ENCODE results near the gene CYBC1. TPM values are rescaled to one million over a fixed set of nuclear protein-coding genes. Genes with fewer than 3 reads are reported as not detected.

Gene CYBC1
- total and polyA plus RNA-seq, 9 donors, result 34.0 to 101 (median 58.6) TPM

DNA sequence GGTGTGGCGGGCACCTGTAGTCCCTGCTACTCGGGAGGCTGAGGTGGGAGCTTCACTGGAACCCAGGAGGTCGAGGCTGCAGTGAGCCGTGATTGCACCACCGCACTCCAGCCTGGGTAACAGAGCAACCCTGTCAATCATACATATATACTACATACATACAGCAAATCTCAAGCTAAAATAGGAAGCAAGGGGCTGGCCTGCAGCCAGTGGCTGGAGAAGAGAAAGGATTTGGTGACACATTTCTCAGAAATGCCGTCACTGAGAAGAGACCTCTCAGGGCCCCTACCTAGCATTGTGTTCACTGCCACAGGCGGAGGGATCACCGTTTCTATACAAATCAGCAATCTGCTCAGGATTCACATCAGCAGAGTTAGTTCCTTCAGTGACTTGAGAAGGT is 24.9 kb upstream of the CYBC1 start:
- DNase-seq, result no peak
- intact Hi-C loops (cut with DNase I), result no loop called here
- H3K9me3 ChIP-seq, result no peaks in the 10 kb centered on the region
- no peaks in the 10 kb centered on the region for H3K4me1 ChIP-seq (ENCODE audit: insufficient read depth)
- TF ChIP-seq, protein P1, sequence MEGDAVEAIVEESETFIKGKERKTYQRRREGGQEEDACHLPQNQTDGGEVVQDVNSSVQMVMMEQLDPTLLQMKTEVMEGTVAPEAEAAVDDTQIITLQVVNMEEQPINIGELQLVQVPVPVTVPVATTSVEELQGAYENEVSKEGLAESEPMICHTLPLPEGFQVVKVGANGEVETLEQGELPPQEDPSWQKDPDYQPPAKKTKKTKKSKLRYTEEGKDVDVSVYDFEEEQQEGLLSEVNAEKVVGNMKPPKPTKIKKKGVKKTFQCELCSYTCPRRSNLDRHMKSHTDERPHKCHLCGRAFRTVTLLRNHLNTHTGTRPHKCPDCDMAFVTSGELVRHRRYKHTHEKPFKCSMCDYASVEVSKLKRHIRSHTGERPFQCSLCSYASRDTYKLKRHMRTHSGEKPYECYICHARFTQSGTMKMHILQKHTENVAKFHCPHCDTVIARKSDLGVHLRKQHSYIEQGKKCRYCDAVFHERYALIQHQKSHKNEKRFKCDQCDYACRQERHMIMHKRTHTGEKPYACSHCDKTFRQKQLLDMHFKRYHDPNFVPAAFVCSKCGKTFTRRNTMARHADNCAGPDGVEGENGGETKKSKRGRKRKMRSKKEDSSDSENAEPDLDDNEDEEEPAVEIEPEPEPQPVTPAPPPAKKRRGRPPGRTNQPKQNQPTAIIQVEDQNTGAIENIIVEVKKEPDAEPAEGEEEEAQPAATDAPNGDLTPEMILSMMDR (IDR thresholded peaks at IDR 0.05), result no peak
- no peak for TF ChIP-seq EP300 (IDR thresholded peaks at IDR 0.05)
- no peak for TF ChIP-seq POLR2A (IDR thresholded peaks at IDR 0.05)
- H3K27ac ChIP-seq, result no peak overlapping the region
- no peaks in the 10 kb centered on the region for H3K36me3 ChIP-seq
- WGBS, 3 donors, result 92 to 94% (median 93%) methylated on average over 8 of the region's 8 CpGs
- H3K27me3 ChIP-seq, result no peaks in the 10 kb centered on the region
- no peak overlapping the region for H3K4me3 ChIP-seq

DNA sequence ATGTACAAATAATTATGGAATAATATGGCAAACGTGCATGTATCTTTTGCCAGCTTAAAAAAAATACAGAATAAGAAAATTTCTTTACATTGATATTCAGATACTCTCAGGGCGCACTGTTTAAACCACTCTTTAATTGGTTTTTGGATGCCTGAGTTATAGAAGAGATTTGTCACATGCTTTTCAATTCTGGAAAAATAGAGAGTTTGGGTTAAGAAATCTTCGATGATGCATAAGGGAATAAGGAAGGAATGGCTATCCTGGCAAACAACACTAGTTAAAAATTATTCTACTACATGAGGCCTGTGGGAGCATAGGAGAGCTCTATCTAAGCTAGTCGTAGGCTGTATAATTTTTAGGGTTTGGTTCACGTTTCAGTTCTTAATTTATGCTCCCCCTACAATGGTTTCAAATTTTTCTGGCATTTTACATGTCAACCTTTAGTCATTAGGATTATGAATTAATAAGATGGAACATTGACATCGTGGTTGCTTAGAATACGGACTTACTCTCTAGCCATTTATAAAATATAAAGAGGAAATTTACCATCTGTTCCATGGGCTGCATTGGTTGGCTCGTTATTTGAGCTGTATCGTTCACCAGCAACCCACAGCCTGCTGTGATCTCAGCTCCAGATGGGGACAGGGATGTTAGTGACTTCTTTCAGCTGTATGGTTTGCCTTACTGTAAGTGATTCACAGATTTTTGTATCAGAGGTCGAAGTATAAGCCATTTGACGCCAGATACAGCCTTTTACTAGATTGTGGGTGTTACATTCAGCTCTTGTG is 23.9 kb upstream of the CYBC1 start:
- no peak for DNase-seq
- Histone ChIP-seq H3K36me3 (no peaks in the 10 kb centered on the region), H3K4me3 (no peak overlapping the region), H3K27me3 (no peaks in the 10 kb centered on the region), H3K27ac (no peak overlapping the region), H3K4me1 (ENCODE audit: insufficient read depth) (no peaks in the 10 kb centered on the region), H3K9me3 (no peaks in the 10 kb centered on the region)
- TF ChIP-seq EP300 (IDR thresholded peaks at IDR 0.05), result no peak
- TF ChIP-seq, protein P1 (IDR thresholded peaks at IDR 0.05), result no peak
- TF ChIP-seq POLR2A (IDR thresholded peaks at IDR 0.05), result no peak
- 83% methylated on average over 11 of the region's 11 CpGs for WGBS, 3 donors
- intact Hi-C loops (cut with DNase I), result no loop called here

DNA sequence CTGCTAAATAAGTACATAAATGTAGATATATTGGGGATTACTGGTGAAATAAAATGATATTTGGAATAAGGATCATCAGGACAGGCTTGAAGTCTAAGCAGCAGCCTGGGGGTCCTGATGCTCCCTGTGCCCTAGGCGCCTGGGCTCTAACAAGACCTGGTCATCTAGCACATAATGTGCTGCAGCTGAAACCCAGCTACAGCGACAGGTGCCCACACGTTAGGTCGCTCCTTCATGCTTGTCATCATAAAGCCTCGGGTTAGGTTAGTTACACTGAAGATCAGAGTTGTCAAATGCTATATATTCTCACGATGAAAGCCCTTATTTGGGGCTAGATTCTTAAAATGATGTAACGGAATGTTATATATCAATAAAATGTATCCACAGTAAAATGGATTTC is 19.5 kb upstream of the CYBC1 start:
- Histone ChIP-seq H3K4me3 (no peak overlapping the region), H3K36me3 (no peaks in the 10 kb centered on the region), H3K27me3 (no peaks in the 10 kb centered on the region), H3K27ac (no peak overlapping the region), H3K9me3 (no peaks in the 10 kb centered on the region), H3K4me1 (ENCODE audit: insufficient read depth) (no peaks in the 10 kb centered on the region)
- no peak for TF ChIP-seq EP300 (IDR thresholded peaks at IDR 0.05)
- TF ChIP-seq, protein P1 (IDR thresholded peaks at IDR 0.05), result no peak
- TF ChIP-seq POLR2A (IDR thresholded peaks at IDR 0.05), result no peak
- no peak for DNase-seq
- intact Hi-C loops (cut with DNase I), result no loop called here
- 93 to 98% (median 93%) methylated on average over 7 of the region's 7 CpGs for WGBS, 3 donors

DNA sequence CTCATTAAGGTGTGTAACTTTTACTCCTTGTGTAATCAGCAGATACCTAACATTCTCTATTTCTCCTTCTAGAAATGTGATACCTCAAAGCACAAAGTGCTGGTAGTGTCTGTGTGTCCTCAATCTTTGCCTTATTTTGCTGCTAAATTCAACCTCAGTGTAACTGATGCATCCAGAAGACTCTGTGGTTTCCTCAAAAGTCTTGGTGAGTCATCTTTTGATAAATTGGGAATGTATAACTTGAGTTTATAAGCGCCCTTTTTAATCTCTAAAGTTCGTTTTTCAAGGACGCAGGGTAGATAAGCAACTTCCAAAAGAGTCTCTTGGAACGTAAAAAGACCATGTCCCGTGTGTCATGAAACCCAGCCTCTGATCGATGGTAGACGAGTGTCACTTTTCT is 18.1 kb upstream of the CYBC1 start:
- WGBS, 3 donors, result 27 to 49% (median 36%) methylated on average over 7 of the region's 7 CpGs
- Histone ChIP-seq H3K9me3 (no peaks in the 10 kb centered on the region), H3K36me3 (no peaks in the 10 kb centered on the region), H3K27me3 (no peaks in the 10 kb centered on the region), H3K27ac (no peak overlapping the region), H3K4me3 (no peak overlapping the region), H3K4me1 (ENCODE audit: insufficient read depth) (no peaks in the 10 kb centered on the region)
- DNase-seq, result no peak
- intact Hi-C loops (cut with DNase I), result no loop called here
- no peak for TF ChIP-seq EP300 (IDR thresholded peaks at IDR 0.05)
- TF ChIP-seq POLR2A (IDR thresholded peaks at IDR 0.05), result no peak
- TF ChIP-seq, protein P1 (IDR thresholded peaks at IDR 0.05), result no peak
